Skeletal muscle tissue (tissue), 4 donors: Measurements from ENCODE around the gene POLR2H. TPM values are rescaled to one million over a fixed set of nuclear protein-coding genes. Genes with fewer than 3 reads are reported as not detected.
A peak's percentile ranks its signal among the peaks of the same experiment; 100 is the strongest.

Experiments
- H3K27ac ChIP-seq: one replicate; pipeline ENCODE4 v1.7.0; 2013; ENCODE audit warnings: mild to moderate bottlenecking, low read depth, low read length, inconsistent platforms
- H3K27me3 ChIP-seq, 3 donors: one replicate each; pipeline ENCODE4 v1.7.0; 2013; ENCODE audit warnings: low read length in 3 of 3; ENCODE audit not compliant: control insufficient read depth in 3 of 3, insufficient read depth in 3 of 3
- H3K36me3 ChIP-seq, 3 donors: one replicate each; pipeline ENCODE4 v1.7.0; 2013; ENCODE audit warnings: low read length in 3 of 3; ENCODE audit not compliant: control insufficient read depth in 3 of 3, insufficient read depth in 3 of 3
- H3K4me1 ChIP-seq, 3 donors: one replicate each; pipeline ENCODE4 v1.7.0; 2013; ENCODE audit warnings: low read length in 3 of 3, mild to moderate bottlenecking in 3 of 3; ENCODE audit not compliant: control insufficient read depth in 3 of 3, insufficient read depth in 3 of 3
- H3K4me3 ChIP-seq, 3 donors: one replicate each; pipeline ENCODE4 v1.7.0; 2013; ENCODE audit warnings: low read length in 3 of 3
- H3K9ac ChIP-seq, 3 donors: one replicate each; pipeline ENCODE4 v1.7.0; 2013; ENCODE audit warnings: low read length in 3 of 3, mild to moderate bottlenecking in 3 of 3, moderate library complexity in 2 of 3, low read depth in 1 of 3
- H3K9me3 ChIP-seq, 3 donors: one replicate each; pipeline ENCODE4 v1.7.0; 2013; ENCODE audit warnings: low read length in 3 of 3; ENCODE audit not compliant: control insufficient read depth in 3 of 3
- total RNA-seq: library from RNA; depleted of rRNA; stranded (reverse); fragments of >200 nt; gene quantifications from one replicate; pipeline ENCODE4 v1.2.3, GENCODE V29; 2014
- donor health status: Osteomylitis.

POLR2H gene
- total RNA-seq, 1 donor from 2014 or later: 44.4 TPM

DNA sequence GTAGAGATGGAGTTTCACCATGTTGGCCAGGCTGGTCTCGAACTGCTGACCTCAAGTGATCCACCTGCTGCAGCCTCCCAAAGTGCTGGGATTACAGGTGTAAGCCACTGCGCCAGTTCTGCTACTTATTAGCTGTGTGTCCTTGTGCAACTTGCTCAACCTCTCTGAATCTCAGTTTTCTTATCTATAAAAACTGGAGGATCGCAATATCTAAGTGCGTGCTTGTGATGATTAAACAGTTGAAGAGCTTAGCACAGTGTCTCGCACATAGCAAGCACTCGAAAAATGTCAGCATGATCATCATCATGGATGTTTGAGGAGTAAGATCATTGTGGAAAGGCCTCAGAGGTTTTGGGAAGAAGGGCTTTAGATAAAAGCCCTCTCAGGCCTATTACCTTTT, 10.9 kb upstream of the POLR2H start:
- Histone ChIP-seq H3K27me3 (no peaks in the 10 kb centered on the region), H3K9ac (no peak overlapping the region), H3K9me3 (no peaks in the 10 kb centered on the region), H3K36me3 (peaks cover 5 to 8% (median 6%) of the 10 kb centered on the region in 3 donors), H3K4me1 (peaks cover 2 to 4% (median 4%) of the 10 kb centered on the region in 3 donors), H3K4me3 (no peak overlapping the region), H3K27ac (no peak overlapping the region)

DNA sequence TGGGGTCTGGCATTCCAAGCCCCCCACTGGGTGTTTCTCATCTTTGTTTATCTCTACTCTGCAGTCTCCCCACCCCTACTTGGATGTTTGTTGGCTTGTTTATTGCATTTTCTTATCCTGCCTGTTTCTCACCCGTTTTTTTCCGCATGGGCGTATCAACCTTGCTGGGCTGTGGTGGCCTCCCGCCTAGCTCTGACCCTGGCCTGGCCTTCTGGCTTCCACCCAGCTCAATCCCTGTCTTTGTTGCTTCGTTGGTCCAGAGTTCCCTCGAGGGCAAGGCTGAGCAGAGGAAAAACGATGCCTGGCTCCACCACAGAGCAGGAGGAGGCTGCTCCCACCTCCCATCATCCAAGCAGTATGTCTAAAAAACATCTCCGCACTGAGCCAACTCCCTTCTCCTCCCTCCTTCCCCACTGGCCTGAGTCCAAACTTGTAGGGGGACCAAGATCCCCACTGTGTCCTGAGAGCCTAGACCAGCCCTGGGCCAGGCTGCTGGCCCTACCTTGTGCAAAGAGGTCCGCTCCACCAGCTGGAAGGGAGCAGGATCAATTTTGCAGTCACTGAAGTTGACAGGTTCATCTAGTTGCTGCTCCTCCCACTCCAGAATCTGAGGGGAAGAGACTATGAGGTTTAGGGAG, 9.9 kb upstream of the POLR2H start:
- peaks cover 5 to 8% (median 6%) of the 10 kb centered on the region in 3 donors for H3K36me3 ChIP-seq
- no peaks in the 10 kb centered on the region for H3K4me1 ChIP-seq
- H3K9ac ChIP-seq: no peak overlapping the region
- no peaks in the 10 kb centered on the region for H3K27me3 ChIP-seq
- H3K9me3 ChIP-seq: no peaks in the 10 kb centered on the region
- H3K4me3 ChIP-seq: no peak overlapping the region
- no peak overlapping the region for H3K27ac ChIP-seq

GRCh38 chr3:184352149-184352785, 9.2 kb upstream of the POLR2H start:
- no peaks in the 10 kb centered on the region for H3K4me1 ChIP-seq
- H3K27ac ChIP-seq: no peak overlapping the region
- no peak overlapping the region for H3K4me3 ChIP-seq
- H3K36me3 ChIP-seq: peaks cover 5 to 8% (median 6%) of the 10 kb centered on the region in 3 donors
- H3K9me3 ChIP-seq: no peaks in the 10 kb centered on the region
- H3K27me3 ChIP-seq: no peaks in the 10 kb centered on the region
- H3K9ac ChIP-seq: no peak overlapping the region

- no peak overlapping the region for H3K27ac ChIP-seq
- no peaks in the 10 kb centered on the region for H3K9me3 ChIP-seq
- no peak overlapping the region for H3K9ac ChIP-seq
- peaks cover 5 to 6% (median 6%) of the 10 kb centered on the region in 3 donors for H3K36me3 ChIP-seq
- no peaks in the 10 kb centered on the region for H3K4me1 ChIP-seq
- no peaks in the 10 kb centered on the region for H3K27me3 ChIP-seq
- H3K4me3 ChIP-seq: no peak overlapping the region
These were observed 8.5 kb upstream of the POLR2H start for GRCh38 chr3:184352897-184353545.

GRCh38 chr3:184353546-184353941, 8.0 kb upstream of the POLR2H start:
- H3K36me3 ChIP-seq: peaks cover 5 to 9% (median 6%) of the 10 kb centered on the region in 3 donors
- no peak overlapping the region for H3K27ac ChIP-seq
- no peak overlapping the region for H3K9ac ChIP-seq
- H3K4me3 ChIP-seq: no peak overlapping the region
- no peaks in the 10 kb centered on the region for H3K9me3 ChIP-seq
- no peaks in the 10 kb centered on the region for H3K4me1 ChIP-seq
- no peaks in the 10 kb centered on the region for H3K27me3 ChIP-seq

GRCh38 chr3:184354121-184354728, 7.3 kb upstream of the POLR2H start:
- Histone ChIP-seq H3K9me3 (no peaks in the 10 kb centered on the region), H3K27me3 (no peaks in the 10 kb centered on the region), H3K9ac (no peak overlapping the region), H3K4me3 (no peak overlapping the region), H3K4me1 (no peaks in the 10 kb centered on the region), H3K36me3 (peaks cover 5 to 10% (median 6%) of the 10 kb centered on the region in 3 donors), H3K27ac (no peak overlapping the region)

- H3K4me3 ChIP-seq: no peak overlapping the region
- H3K36me3 ChIP-seq: peaks cover 5 to 10% (median 6%) of the 10 kb centered on the region in 3 donors
- H3K27me3 ChIP-seq: no peaks in the 10 kb centered on the region
- no peak overlapping the region for H3K9ac ChIP-seq
- no peaks in the 10 kb centered on the region for H3K9me3 ChIP-seq
- no peaks in the 10 kb centered on the region for H3K4me1 ChIP-seq
- no peak overlapping the region for H3K27ac ChIP-seq
These were observed 6.8 kb upstream of the POLR2H start for GRCh38 chr3:184354754-184355153.

DNA sequence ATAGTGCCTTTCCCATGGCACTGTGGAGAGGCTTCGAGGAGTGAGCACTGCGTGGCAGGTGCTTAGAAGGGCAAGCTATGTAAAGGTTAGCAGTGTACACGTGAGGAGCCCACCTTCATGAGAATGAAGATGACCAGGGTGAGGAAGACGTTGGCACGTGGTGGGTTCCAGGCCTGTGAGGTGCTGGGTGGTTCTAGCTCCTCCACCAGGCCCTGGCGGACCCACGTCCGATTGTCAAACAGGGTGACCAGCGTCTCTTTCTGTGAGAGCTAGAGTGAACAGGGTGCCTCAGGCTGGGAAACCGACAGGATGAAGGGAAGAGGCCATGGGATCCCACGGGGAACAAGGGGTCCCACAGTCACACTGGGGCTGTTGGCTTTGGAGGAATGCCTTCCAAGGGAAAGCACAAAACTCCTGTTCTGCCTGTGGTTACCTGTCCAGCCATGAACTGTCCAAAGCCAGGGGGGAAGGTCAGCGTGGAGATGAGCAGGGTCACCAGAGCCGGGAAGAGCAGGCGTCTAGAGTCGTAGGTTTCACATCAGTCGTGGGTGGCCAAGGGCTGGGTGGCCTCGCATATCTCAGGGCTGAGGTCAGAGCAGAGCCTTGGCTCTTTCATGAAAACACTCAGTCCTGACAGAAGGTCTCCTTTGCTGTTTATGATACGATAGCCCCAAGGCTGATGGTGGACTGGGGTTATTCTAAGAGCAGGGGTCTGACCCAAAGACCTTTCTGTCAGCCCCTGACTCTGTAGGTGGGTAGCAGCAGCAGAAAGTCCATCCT, 6.1 kb upstream of the POLR2H start:
- Histone ChIP-seq H3K4me1 (peaks cover 3 to 6% (median 6%) of the 10 kb centered on the region in 3 donors), H3K36me3 (peaks cover 5 to 10% (median 6%) of the 10 kb centered on the region in 3 donors), H3K4me3 (no peak overlapping the region), H3K9ac (peak overlapping the region in 1 of 3 donors; percentile 8), H3K9me3 (no peaks in the 10 kb centered on the region), H3K27ac (no peak overlapping the region), H3K27me3 (no peaks in the 10 kb centered on the region)

- no peak overlapping the region for H3K4me3 ChIP-seq
- H3K4me1 ChIP-seq: peaks cover 11 to 19% (median 13%) of the 10 kb centered on the region in 3 donors
- no peaks in the 10 kb centered on the region for H3K9me3 ChIP-seq
- H3K27ac ChIP-seq: no peak overlapping the region
- no peak overlapping the region for H3K9ac ChIP-seq
- H3K36me3 ChIP-seq: peaks cover 5 to 10% (median 6%) of the 10 kb centered on the region in 3 donors
- H3K27me3 ChIP-seq: no peaks in the 10 kb centered on the region
These were observed 4.0 kb upstream of the POLR2H start for GRCh38 chr3:184357248-184358123.
